Naive thymus-derived CD8-positive, alpha-beta T cell (primary cell): ENCODE data around the gene ABCB9. TPM values are rescaled to one million over a fixed set of nuclear protein-coding genes. Genes with fewer than 3 reads are reported as not detected.
A peak's percentile ranks its signal among the peaks of the same experiment; 100 is the strongest.

Experiments used
- ATAC-seq, 2 donors: fragments of 150-1000 bp; cut with Tn5 transposase in 1 of 2; sonication (Bioruptor Pico), chemical (Tn5 transposase) in 1 of 2; 1 replicate in 1 of 2; 2 replicates in 1 of 2; pipeline ENCODE4 v1.10.0; 2021; ENCODE audit warnings: mild to moderate bottlenecking in 2 of 2, moderate library complexity in 2 of 2
- POLR2A ChIA-PET: fragments of 350-600 bp; sonication (Branson Sonifier 250); formaldehyde crosslinking; loops from one replicate; lab custom pipeline; 2021; ENCODE audit warnings: antibody characterized with exemption; lab: Charles Lee
- DNase-seq, 10 donors: peaks; one replicate each; pipeline versions ENCODE4 v3.0.0 to v3.0.0-alpha.2; 2020 to 2022
- H3K27ac Mint-ChIP-seq, 10 donors: one replicate each; pipeline ENCODE4 v1.8.0; 2020 to 2022; ENCODE audit warnings: mild to moderate bottlenecking in 10 of 10, mixed read lengths in 10 of 10, moderate library complexity in 4 of 10, inconsistent platforms in 1 of 10
- H3K27me3 Mint-ChIP-seq, 5 donors: one replicate each; pipeline ENCODE4 v1.8.0; 2021 to 2022; ENCODE audit warnings: mixed read lengths in 5 of 5
- H3K36me3 Mint-ChIP-seq, 3 donors: one replicate each; pipeline ENCODE4 v1.8.0; 2020 to 2022; ENCODE audit warnings: mixed read lengths in 3 of 3, mild to moderate bottlenecking in 2 of 3, inconsistent platforms in 1 of 3
- H3K4me1 Mint-ChIP-seq, 4 donors: one replicate each; pipeline ENCODE4 v1.8.0; 2021 to 2022; ENCODE audit warnings: mixed read lengths in 4 of 4
- H3K4me3 Mint-ChIP-seq, 10 donors: one replicate each; pipeline ENCODE4 v1.8.0; 2020 to 2022; ENCODE audit warnings: mild to moderate bottlenecking in 10 of 10, mixed read lengths in 10 of 10, moderate library complexity in 6 of 10, inconsistent platforms in 1 of 10
- H3K9me3 Mint-ChIP-seq, 9 donors: one replicate each; pipeline ENCODE4 v1.8.0; 2020 to 2022; ENCODE audit warnings: mixed read lengths in 9 of 9, mild to moderate bottlenecking in 3 of 9, inconsistent platforms in 1 of 9, moderate library complexity in 1 of 9
- polyA plus RNA-seq, 3 donors: library from polyadenylated mRNA; unstranded; fragments of 300-500 nt; fragmentation: Illumina TruSeq; gene quantifications; one replicate each; pipeline ENCODE4 v1.2.3, GENCODE V29; 2021
- total RNA-seq, 8 experiments: library from RNA in 2 of 8; stranded (reverse) in 2 of 8; gene quantifications; one replicate each; pipeline ENCODE4 v1.2.3 and lab custom pipeline; 2021 to 2026

Gene ABCB9
- total and polyA plus RNA-seq, 5 experiments from 2014 or later = 0.45 to 7.0 (median 1.4) TPM

DNA sequence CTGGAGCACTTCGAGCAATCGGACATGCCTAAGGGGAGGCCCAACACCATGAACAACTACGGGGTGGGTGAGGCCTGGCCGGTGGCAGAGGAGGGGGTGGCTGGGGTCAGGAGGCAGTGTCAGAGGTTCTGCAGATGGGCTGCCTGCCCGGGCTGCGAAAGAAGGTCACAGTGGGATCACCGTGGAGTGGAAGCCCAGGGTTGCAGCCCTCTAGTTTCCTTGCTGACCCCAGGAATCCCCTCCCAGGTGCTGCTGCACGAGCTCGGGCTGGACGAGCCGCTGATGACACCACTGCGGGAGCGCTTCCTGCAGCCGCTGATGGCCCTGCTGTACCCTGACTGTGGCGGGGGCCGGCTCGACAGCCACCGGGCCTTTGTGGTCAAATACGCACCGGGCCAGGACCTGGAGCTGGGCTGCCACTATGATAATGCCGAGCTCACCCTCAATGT is 12.3 kb upstream of the ABCB9 start:
- H3K4me1 Mint-ChIP-seq = peaks cover 18 to 69% (median 55%) of the 10 kb centered on the region in 4 donors
- peak overlapping the region in 2 of 10 donors; percentile 62 to 85 for H3K27ac Mint-ChIP-seq
- H3K4me3 Mint-ChIP-seq = peak overlapping the region in 9 of 10 donors; percentile 14 to 82 (median 48)
- DNase-seq (peak in 1 of 10 donors; percentile 51), ATAC-seq (no peak)
- H3K36me3 Mint-ChIP-seq = peaks cover 0 to 9% (median 0%) of the 10 kb centered on the region in 3 donors
- H3K9me3 Mint-ChIP-seq = no peaks in the 10 kb centered on the region
- H3K27me3 Mint-ChIP-seq = no peaks in the 10 kb centered on the region
- POLR2A ChIA-PET = interaction anchor here (0.6 to 4.0 kb wide), 5 partner anchors 8 to 712 kb away, joined by 3 to 30 read pairs (median 10); partner anchors contain the start of genes ABCB9, MPHOSPH9 and MTRFR

DNA sequence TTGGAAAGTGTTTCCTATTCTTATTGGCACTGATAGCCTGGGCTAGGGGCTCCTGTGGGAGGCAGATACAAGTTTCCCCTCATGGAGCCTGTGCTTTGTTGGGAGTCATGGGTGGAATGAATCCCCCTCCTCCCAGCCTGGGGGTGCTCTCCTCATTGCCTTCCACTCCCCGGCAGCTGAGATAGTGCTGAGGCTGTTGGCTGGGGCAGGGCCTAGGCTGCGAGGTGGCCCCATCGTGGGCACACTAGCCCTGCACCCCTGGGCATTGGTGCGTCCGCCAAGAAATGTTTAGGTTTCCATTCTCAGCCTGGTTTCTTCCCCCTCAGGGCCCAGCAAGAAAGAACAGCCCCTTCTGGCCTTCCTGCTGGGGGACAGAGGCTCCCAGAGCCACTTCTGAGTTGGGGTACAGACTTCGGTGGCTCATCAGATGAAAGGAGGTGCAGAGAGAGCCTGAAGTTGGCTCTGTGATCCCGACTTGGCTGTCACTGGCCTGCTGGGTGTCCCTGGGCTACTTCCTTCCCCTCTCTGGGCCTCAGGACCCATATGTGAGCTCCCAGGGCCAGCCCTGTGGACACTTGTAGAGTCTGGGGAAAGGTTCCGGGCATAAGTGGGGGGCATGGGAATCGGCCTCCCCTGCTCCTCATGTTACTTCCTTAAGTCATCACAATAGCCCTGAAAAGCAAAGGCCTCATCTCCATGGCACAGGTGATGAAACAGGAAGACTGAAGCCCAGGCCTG is 11.6 kb upstream of the ABCB9 start:
- POLR2A ChIA-PET = interaction anchor here (0.6 to 4.0 kb wide), 4 partner anchors 10 to 711 kb away, joined by 3 to 30 read pairs (median 8); partner anchors contain the start of genes ABCB9, MPHOSPH9 and MTRFR
- Mint-ChIP-seq H3K27me3 (no peaks in the 10 kb centered on the region), H3K27ac (peak overlapping the region in 4 of 10 donors; percentile 52 to 85 (median 64)), H3K9me3 (no peaks in the 10 kb centered on the region), H3K4me1 (peaks cover 11 to 64% (median 47%) of the 10 kb centered on the region in 4 donors), H3K36me3 (peaks cover 0 to 4% (median 0%) of the 10 kb centered on the region in 3 donors), H3K4me3 (peak overlapping the region; percentile 25 to 82 (median 50))
- ATAC-seq (no peak), DNase-seq (no peak)

DNA sequence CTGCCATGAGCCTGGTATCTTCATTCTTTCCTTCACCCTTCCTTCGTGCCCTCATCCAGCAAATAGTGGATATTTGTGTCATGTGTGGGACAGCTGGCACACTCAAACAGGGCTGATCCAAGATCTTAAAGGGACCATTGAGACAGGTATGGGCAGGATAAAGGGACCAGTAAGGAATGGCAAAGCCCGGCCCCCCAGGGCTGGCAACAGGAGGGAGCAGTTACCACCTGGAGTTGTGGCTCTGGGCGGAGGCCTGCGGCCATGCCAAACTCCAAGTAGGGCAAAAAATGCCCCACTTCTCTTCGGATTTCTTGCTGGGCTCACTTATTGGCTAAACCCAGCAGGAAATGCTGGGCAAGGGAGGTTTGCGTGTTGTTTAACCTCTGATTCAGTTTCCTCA is 10.9 kb upstream of the ABCB9 start:
- no peak for ATAC-seq
- POLR2A ChIA-PET = interaction anchor here (0.5 to 3.8 kb wide), 5 partner anchors 7 to 255 kb away, joined by 3 to 36 read pairs (median 4); partner anchors contain the start of genes HIP1R, MPHOSPH9 and MTRFR
- peaks cover 10 to 57% (median 42%) of the 10 kb centered on the region in 4 donors for H3K4me1 Mint-ChIP-seq

DNA sequence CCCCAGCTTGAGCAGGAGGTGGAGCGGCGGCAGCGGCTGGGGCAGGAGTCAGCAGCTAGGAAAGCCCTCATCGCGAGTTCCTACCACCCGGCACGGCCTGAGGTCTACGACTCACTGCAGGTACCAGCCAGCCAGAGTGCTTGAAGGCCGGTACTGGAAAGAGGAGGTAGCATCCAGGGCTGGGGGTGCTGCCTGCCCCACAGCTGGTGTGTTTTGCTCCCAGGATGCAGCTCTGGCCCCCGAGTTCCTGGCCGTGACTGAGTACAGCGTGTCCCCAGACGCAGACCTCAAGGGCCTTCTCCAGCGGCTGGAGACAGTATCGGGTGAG is 10.3 kb upstream of the ABCB9 start:
- POLR2A ChIA-PET = interaction anchor here (0.5 to 3.8 kb wide), 6 partner anchors 8 to 256 kb away, joined by 4 to 36 read pairs (median 12); partner anchors contain the start of genes ABCB9, HIP1R, MPHOSPH9 and MTRFR
- no peak for ATAC-seq
- peak overlapping the region; percentile 27 to 99 (median 98) for H3K4me3 Mint-ChIP-seq
- H3K4me1 Mint-ChIP-seq = peaks cover 10 to 52% (median 37%) of the 10 kb centered on the region in 4 donors
- peaks cover 0 to 2% (median 0%) of the 10 kb centered on the region in 3 donors for H3K36me3 Mint-ChIP-seq
- no peak for DNase-seq
- H3K27me3 Mint-ChIP-seq = no peaks in the 10 kb centered on the region
- peak overlapping the region in 4 of 10 donors; percentile 11 to 100 (median 98) for H3K27ac Mint-ChIP-seq
- H3K9me3 Mint-ChIP-seq = no peaks in the 10 kb centered on the region

More for the DNA sequence above, 10.9 kb upstream of the ABCB9 start:
- DNase-seq = no peak
- Mint-ChIP-seq H3K9me3 (no peaks in the 10 kb centered on the region), H3K36me3 (peaks cover 0 to 3% (median 0%) of the 10 kb centered on the region in 3 donors), H3K27ac (peak overlapping the region in 2 of 10 donors; percentile 38 to 79), H3K27me3 (no peaks in the 10 kb centered on the region), H3K4me3 (peak overlapping the region in 9 of 10 donors; percentile 9 to 99 (median 43))

DNA sequence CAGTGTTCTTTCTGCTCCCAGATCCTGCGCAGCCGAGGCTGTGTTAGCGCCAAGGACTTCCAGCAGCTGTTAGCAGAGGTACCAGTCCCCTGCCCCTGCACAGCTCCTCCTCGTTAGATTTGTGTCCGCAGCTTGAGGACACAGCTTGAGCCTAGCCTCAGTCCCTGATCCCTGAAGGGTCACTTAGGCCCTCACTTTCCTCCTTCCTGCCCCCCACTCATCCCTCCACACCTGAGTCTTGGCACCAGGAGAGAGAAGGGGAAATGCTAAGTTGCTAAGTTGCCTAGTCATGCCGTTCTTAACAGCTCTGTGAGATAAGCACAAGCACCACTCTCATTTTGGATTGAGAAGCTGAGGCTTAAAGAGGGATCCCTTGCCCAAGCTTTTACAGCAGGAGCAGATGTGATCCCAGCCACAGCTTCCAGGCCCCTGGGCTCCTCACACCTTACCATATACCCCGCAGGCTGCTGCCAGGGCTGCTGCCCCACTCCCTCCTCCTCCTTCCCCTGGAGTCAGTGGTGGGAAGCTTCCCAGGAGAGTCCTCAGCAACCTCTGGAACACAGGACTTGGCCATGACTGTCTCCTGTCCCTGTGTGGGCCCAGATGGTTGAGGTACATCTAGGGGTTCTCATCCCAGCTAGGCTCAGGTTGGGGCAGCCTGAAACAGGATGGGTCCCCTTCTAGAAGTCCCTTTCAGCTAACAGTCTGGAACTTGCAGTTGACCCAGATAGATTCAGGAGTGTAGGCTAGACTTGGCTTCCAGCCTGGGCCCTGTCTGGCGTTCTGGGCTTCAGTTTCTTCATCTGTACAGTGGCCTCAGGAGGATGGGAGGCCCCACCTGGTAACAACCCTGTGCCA is 9.8 kb upstream of the ABCB9 start:
- Mint-ChIP-seq H3K27me3 (no peaks in the 10 kb centered on the region), H3K4me3 (peak overlapping the region; percentile 92 to 99 (median 98)), H3K36me3 (no peaks in the 10 kb centered on the region), H3K9me3 (no peaks in the 10 kb centered on the region), H3K4me1 (peaks cover 8 to 48% (median 31%) of the 10 kb centered on the region in 4 donors), H3K27ac (peak overlapping the region; percentile 97 to 100 (median 99))
- no peak for DNase-seq
- ATAC-seq = no peak
- POLR2A ChIA-PET = interaction anchor here (1.0 to 3.8 kb wide), 15 partner anchors 9 to 626 kb away, joined by 3 to 36 read pairs (median 5); partner anchors contain the start of genes ABCB9, DDX55, HIP1R and MPHOSPH9

DNA sequence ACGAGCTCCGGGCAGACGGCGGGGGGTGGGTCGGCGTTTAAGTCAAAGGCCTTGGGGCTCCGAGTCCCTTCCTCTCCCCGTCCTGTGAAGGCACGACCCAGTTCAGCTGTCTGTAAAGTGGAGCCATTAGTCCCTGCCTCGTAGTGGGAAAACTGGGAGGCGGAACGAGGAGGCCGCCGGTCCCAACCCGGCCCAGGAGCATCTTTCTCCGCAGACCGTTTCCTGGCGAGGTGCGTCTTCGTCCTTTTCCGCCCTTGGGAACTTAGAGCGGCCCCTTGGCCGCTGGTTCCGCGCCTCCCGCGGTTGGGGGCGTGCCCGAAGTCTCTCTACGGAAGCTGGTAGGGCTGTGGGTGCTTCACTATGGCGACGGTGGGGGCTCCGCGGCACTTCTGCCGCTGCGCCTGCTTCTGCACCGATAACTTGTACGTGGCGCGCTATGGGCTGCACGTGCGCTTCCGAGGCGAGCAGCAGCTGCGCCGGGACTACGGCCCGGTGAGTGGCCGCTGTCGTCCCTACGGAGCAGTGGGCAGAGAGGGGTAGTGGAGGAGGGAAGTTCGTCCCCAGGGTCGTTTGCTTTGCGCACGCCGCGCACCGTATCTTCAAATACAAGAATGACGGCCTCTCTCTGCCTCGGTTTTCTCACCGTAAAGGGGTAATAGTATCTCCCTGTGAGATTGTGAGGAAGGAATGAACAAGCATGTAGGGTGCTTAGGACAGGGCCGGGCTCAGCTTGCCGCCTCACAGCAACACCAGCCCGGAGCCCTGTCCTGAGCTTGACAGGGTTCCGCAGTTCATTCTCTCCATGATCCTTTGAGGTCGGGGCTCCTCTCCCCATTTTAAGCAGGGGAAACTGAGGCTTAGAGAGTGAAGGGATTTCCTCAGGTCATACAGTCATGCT is 8.9 kb upstream of the ABCB9 start, which contains the start of gene OGFOD2:
TSS of gene OGFOD2 (plus strand) at position 353 of the 898 bp plus-strand sequence. CDS start at position 361, 8 bp downstream.
- Mint-ChIP-seq H3K9me3 (no peaks in the 10 kb centered on the region), H3K4me3 (peak within 1 kb of the TSS; percentile 92 to 99 (median 98)), H3K4me1 (peaks cover 6 to 47% (median 28%) of the 10 kb centered on the region in 4 donors), H3K27me3 (no peaks in the 10 kb centered on the region), H3K36me3 (no peaks in the 10 kb centered on the region), H3K27ac (peak within 1 kb of the TSS; percentile 97 to 100 (median 99))
- peak; percentile 83 to 85 for ATAC-seq
- POLR2A ChIA-PET = interaction anchor here (0.5 to 3.8 kb wide), 27 partner anchors 8 to 1179 kb away, joined by 3 to 36 read pairs (median 4); partner anchors contain the start of genes ABCB9, DDX55, HIP1R and MPHOSPH9
- DNase-seq = peak; percentile 86 to 96 (median 92)

DNA sequence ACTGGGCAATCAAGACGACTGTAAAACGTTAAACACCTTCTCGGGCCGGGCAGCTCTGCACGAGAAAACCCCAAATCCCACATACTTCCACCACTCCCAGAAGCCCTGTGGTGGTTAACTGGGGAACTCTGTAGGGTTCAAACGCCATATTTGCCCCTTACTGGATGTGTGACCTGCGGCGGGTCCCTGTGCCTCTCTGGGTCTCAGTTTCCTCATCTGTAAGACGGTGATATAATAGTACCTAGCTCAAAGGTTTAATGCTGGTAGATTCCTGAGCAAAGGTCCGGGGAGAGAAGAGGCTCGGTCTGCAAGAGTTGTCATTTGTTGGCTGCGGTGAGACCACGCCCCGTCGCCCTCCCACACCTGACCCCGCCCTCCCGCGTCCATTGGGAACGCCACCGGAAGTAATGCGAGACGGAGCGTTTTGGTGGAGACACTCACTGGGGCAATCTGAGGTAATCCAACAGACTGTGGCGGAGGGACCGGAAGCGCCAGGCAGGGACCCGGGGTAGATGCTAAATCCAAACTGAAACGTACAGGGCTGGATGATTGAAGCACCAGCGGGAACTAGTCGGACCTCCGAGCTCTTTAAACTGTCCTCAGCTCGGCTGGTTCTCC is 8.1 kb upstream of the ABCB9 start:
- Mint-ChIP-seq H3K27ac (peak overlapping the region; percentile 97 to 100 (median 99)), H3K4me3 (peak overlapping the region; percentile 92 to 99 (median 98)), H3K36me3 (no peaks in the 10 kb centered on the region), H3K9me3 (no peaks in the 10 kb centered on the region), H3K4me1 (peaks cover 6 to 40% (median 21%) of the 10 kb centered on the region in 4 donors), H3K27me3 (no peaks in the 10 kb centered on the region)
- DNase-seq (peak; percentile 94 to 99 (median 98)), ATAC-seq (peak; percentile 82 to 87)
- POLR2A ChIA-PET = interaction anchor here (0.5 to 3.8 kb wide), 23 partner anchors 8 to 1178 kb away, joined by 3 to 36 read pairs (median 4); partner anchors contain the start of genes ABCB9, DDX55, HIP1R and MPHOSPH9

DNA sequence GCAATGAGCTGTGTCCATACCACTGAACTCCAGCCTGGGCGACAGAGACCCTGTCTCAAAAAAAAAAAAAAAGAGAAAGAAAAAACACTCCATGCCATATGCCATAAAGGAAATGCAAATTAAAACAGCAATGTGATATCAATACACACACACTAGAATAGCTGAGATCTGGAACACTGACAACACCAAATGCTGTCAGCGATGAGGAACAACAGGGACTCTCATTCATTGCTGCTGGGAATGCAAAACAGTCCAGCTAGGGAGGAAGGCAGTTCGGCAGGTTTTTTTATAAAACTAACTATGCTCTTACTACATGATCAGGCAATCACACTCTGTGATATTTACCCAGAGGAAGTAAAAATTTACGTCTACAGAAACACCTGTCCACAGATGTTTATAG is 3.4 kb upstream of the ABCB9 start:
- POLR2A ChIA-PET = interaction anchor here (1.7 kb wide), 1 partner anchor 9 kb away, joined by 10 read pairs; no protein-coding TSS in a partner anchor
- no peaks in the 10 kb centered on the region for H3K36me3 Mint-ChIP-seq
- ATAC-seq (no peak), DNase-seq (no peak)
- H3K9me3 Mint-ChIP-seq = no peaks in the 10 kb centered on the region
- H3K27me3 Mint-ChIP-seq = no peaks in the 10 kb centered on the region
- peak overlapping the region in 2 of 10 donors; percentile 1 to 57 for H3K27ac Mint-ChIP-seq
- H3K4me3 Mint-ChIP-seq = no peak overlapping the region
- H3K4me1 Mint-ChIP-seq = peaks cover 3 to 18% (median 11%) of the 10 kb centered on the region in 4 donors

DNA sequence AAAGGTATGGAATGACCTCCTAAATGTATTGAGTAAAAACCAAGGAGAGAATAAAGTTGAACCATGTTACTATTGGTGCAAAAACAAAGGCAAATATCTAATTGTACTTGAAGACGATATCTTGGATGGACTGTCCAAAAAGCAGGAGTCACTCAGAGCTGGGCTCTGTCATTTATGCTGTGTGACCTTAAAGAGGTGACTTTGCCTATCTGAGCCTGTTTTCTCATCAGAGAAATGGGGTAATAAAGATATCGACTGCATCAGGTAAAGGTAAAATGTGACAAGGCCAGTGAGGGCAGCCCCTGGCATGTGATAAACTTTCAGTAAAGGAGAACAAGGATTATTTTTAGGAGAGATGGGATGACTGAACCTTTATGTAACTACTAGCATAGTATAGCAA is 1.8 kb upstream of the ABCB9 start:
- H3K4me1 Mint-ChIP-seq = peaks cover 6 to 14% (median 8%) of the 10 kb centered on the region in 4 donors
- no peak overlapping the region for H3K27ac Mint-ChIP-seq
- no peaks in the 10 kb centered on the region for H3K27me3 Mint-ChIP-seq
- no peaks in the 10 kb centered on the region for H3K9me3 Mint-ChIP-seq
- POLR2A ChIA-PET = interaction anchor here (0.6 to 3.1 kb wide), 4 partner anchors 11 to 265 kb away, joined by 3 to 20 read pairs (median 8); partner anchors contain the start of genes MPHOSPH9 and MTRFR
- no peak for ATAC-seq
- H3K4me3 Mint-ChIP-seq = no peak overlapping the region
- no peak for DNase-seq
- no peaks in the 10 kb centered on the region for H3K36me3 Mint-ChIP-seq

DNA sequence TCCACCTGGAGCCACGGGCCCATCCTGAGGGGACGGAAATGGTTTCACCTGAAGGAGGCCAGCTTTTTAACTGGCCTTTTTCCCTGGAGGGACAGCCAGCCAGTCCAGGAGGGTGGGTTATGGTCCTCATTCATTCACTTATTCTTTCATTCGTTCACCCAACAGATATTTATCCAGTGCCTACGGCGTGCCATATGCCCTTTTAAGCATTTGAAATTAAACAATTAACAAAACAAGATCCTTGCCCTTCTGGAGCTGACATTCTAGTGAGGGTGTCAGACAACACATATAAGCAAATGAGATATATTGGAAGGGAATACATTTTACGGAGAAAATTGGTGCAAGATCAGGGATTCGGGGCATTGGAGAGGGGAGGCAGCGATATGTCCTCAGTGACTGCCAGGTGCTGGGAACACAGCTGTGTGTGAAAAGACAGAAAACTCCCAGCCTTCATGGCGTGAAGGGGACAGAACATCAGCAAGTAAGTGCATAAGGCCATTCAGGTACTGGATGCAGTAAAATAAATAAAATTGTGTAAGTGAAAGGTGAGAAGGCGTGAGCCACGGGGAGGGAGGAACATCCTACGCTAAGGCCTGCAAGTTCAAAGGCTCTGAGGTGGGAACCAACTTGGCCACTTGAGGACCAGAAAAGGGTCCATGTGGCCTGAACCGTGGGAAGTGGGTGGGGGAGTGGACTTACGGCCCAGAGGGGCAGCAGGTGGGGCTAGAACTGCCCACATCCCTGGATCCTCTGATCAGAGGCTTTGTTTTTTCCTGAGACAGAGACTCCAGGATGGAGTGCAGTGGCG is 684 bp upstream of the ABCB9 start:
- POLR2A ChIA-PET = interaction anchor here (0.6 to 3.1 kb wide), 17 partner anchors 7 to 611 kb away, joined by 3 to 20 read pairs (median 4); partner anchors contain the start of genes ARL6IP4, CCDC62, HIP1R and MPHOSPH9
- Mint-ChIP-seq H3K36me3 (no peaks in the 10 kb centered on the region), H3K4me1 (peaks cover 6 to 14% (median 8%) of the 10 kb centered on the region in 4 donors), H3K9me3 (no peaks in the 10 kb centered on the region), H3K27me3 (no peaks in the 10 kb centered on the region), H3K27ac (peak overlapping the region in 9 of 10 donors; percentile 3 to 91 (median 73)), H3K4me3 (peak overlapping the region; percentile 1 to 74 (median 54))
- ATAC-seq (no peak), DNase-seq (no peak)
